Upper lobe of left lung (tissue), 6 donors: Measurements from ENCODE around the gene TMEM178A. TPM values are rescaled to one million over a fixed set of nuclear protein-coding genes. Genes with fewer than 3 reads are reported as not detected.
"Not testable (repeated sequence)": the region's sequence is repeated elsewhere in the genome, so short reads cannot be mapped to it uniquely, and the experiment has no call there.

ENCODE experiments used
- ATAC-seq, 2 donors: fragments of 200-7000 bp; cut with Tn5 transposase; one replicate each; pipeline ENCODE4 v1.9.1; 2022; ENCODE audit warnings: mild to moderate bottlenecking in 2 of 2, moderate library complexity in 2 of 2; ENCODE audit not compliant: low FRiP score in 2 of 2
- DNase-seq, 2 donors: peaks; one replicate each; pipeline ENCODE4 v3.0.0-alpha.2; 2019 to 2020
- H3K27ac ChIP-seq, 4 donors: fragments of 200-600 bp; sonication (generic); one replicate each; pipeline ENCODE4 v1.5.1; 2016 to 2019
- H3K27me3 ChIP-seq, 4 donors: fragments of 200-600 bp; sonication (generic); one replicate each; pipeline ENCODE4 v1.5.1; 2017 to 2019
- H3K36me3 ChIP-seq, 4 donors: fragments of 200-600 bp; sonication (generic); one replicate each; pipeline ENCODE4 v1.5.1; 2016 to 2019
- H3K4me1 ChIP-seq, 4 donors: fragments of 200-600 bp; sonication (generic); one replicate each; pipeline ENCODE4 v1.5.1; 2018 to 2019
- H3K4me3 ChIP-seq, 4 donors: fragments of 200-600 bp; sonication (generic); one replicate each; pipeline ENCODE4 v1.5.1; 2017 to 2019; ENCODE audit warnings: mild to moderate bottlenecking in 2 of 4, moderate library complexity in 1 of 4
- H3K9me3 ChIP-seq, 4 donors: fragments of 200-600 bp; sonication (generic); one replicate each; pipeline ENCODE4 v1.5.1; 2018 to 2019
- EP300 ChIP-seq, 4 donors: sonication (generic); formaldehyde crosslinking; IDR thresholded peaks; one replicate each; pipeline ENCODE4 v1.5.1; 2017; ENCODE audit warnings: antibody characterized with exemption in 4 of 4, control low read depth in 2 of 4
- POLR2A ChIP-seq, 4 donors: fragments of 450-650 bp; IDR thresholded peaks; one replicate each; pipeline ENCODE4 v1.5.1; 2016 to 2017; ENCODE audit warnings: antibody characterized with exemption in 4 of 4, mild to moderate bottlenecking in 2 of 4
- POLR2AphosphoS5 ChIP-seq, 2 donors: sonication (generic); formaldehyde crosslinking; IDR thresholded peaks; one replicate each; pipeline ENCODE4 v1.5.1; 2017; ENCODE audit warnings: antibody characterized with exemption in 2 of 2
- WGBS, 2 donors: methylation state at CpG; one replicate each; pipeline ENCODE4 v1.1.5; 2017 to 2018; 5-methylcytosine and 5-hydroxymethylcytosine counted together
- total RNA-seq, 6 donors: library from RNA; depleted of rRNA in 4 of 6; stranded (reverse); fragments of >200 nt in 4 of 6; gene quantifications; one replicate each; pipeline versions ENCODE4 v1.1.0 to v1.2.1, GENCODE V29; 2016 to 2021
- TF ChIP-seq, protein P1 (sequence below), 6 experiments: fragments of 450-650 bp in 4 of 6; fragments of 200-600 bp in 2 of 6; sonication (generic) in 2 of 6; IDR thresholded peaks; one replicate each; pipeline ENCODE4 v1.5.1; 2016 to 2019; ENCODE audit warnings: antibody characterized with exemption in 6 of 6
- donor health status: DM: no; HTN: no; CAD: no; lungs with moderate emphysema.
- donor health status: DM: no; HTN: yes; CAD: no; lungs with severe emphysema.

TMEM178A gene
- total RNA-seq, 6 donors from 2014 or later, result 1.7 to 10.5 (median 4.7) TPM

DNA sequence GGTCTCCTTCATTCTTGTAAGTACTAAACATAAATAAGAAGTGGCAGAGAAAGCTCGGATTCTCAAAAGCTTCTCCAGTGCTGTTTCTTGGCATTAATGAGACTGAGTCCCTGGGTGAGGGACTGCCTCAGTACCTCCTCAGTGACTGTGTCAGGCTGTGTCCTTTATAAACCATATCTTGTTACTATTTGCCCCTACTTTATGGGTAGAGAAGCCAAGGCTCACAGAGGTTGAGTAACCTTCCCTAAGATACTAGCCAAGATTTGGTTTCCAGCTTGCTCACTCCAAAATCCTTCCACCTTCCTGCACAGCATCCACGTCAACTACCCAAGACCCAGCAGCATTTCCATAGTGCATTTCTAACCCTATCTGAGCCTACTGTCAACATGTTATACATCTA lies 57.8 kb downstream of the TMEM178A start:
- Histone ChIP-seq H3K27me3 (no peaks in the 10 kb centered on the region), H3K4me3 (no peak overlapping the region), H3K27ac (no peak overlapping the region), H3K4me1 (no peaks in the 10 kb centered on the region), H3K9me3 (no peaks in the 10 kb centered on the region), H3K36me3 (no peaks in the 10 kb centered on the region)
- DNase-seq (no peak), ATAC-seq (no peak)
- no peak for TF ChIP-seq POLR2AphosphoS5 (IDR thresholded peaks at IDR 0.05)
- TF ChIP-seq, protein P1, sequence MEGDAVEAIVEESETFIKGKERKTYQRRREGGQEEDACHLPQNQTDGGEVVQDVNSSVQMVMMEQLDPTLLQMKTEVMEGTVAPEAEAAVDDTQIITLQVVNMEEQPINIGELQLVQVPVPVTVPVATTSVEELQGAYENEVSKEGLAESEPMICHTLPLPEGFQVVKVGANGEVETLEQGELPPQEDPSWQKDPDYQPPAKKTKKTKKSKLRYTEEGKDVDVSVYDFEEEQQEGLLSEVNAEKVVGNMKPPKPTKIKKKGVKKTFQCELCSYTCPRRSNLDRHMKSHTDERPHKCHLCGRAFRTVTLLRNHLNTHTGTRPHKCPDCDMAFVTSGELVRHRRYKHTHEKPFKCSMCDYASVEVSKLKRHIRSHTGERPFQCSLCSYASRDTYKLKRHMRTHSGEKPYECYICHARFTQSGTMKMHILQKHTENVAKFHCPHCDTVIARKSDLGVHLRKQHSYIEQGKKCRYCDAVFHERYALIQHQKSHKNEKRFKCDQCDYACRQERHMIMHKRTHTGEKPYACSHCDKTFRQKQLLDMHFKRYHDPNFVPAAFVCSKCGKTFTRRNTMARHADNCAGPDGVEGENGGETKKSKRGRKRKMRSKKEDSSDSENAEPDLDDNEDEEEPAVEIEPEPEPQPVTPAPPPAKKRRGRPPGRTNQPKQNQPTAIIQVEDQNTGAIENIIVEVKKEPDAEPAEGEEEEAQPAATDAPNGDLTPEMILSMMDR (IDR thresholded peaks at IDR 0.05), result no peak
- TF ChIP-seq EP300 (IDR thresholded peaks at IDR 0.05), result no peak
- TF ChIP-seq POLR2A (IDR thresholded peaks at IDR 0.05), result no peak
- 80 to 87% methylated on average over 2 of the region's 2 CpGs for WGBS, 2 donors

DNA sequence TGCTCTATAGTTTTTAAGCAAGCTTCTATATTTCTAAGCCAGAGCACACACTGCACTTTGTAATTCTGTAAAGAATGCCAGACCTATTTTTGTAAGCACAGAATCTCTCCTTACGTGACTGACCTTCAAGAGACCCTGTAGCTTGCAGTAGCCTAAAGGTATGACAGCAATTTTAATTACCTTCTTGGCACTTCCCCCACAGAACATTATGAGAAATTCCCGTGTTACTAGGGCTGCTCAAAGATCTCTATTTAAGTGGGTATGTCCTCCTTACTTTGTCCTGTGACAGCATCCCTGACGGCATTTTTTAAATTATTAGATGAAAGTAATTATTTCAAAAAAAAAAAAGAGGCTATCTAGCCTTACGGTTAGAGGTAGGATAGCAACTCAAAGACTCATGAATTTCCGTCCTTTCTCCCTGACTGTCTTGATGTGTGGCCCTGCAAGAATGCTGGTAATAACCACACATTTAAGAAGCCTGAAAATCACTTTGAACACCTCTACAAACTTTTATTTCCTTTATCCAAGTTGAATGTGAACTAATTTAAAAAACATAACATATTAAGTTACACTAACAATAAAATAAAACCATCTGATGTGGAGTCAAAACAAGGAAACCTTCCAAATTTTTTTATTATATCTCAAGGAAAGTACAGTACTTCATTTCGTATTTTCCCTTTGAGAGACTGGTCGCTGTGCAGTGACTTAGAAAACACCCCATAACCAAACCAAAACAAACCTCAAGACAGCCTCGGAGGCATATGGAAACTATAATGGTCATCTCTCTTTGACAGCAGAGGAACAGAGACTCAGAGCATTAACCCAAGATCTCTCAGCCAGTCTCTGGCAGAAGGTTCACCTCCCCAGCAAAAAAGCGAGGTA lies 58.5 kb downstream of the TMEM178A start:
- H3K27ac ChIP-seq, result no peak overlapping the region
- DNase-seq (no peak), ATAC-seq (no peak)
- no peaks in the 10 kb centered on the region for H3K4me1 ChIP-seq
- H3K9me3 ChIP-seq, result no peaks in the 10 kb centered on the region
- 77 to 79% methylated on average over 9 of the region's 9 CpGs for WGBS, 2 donors
- no peak overlapping the region for H3K4me3 ChIP-seq
- no peaks in the 10 kb centered on the region for H3K27me3 ChIP-seq
- H3K36me3 ChIP-seq, result no peaks in the 10 kb centered on the region
- TF ChIP-seq EP300 (IDR thresholded peaks at IDR 0.05), result no peak
- TF ChIP-seq POLR2AphosphoS5 (IDR thresholded peaks at IDR 0.05), result no peak

DNA sequence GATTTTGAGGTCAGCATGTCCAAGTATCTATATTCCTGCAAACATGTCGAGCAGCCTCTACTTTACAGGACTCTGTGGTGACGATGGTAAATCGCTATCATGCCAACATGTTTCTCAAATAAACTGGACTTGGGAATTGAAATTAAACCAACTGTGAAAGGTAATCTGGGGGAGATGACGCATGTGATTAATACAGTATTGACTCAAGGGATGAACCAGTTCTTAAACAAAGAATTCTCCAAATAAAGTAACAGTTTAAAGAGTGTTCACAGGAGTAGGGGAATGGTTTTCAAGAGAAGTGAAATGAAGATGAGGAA lies 59.1 kb downstream of the TMEM178A start:
- H3K27ac ChIP-seq, result no peak overlapping the region
- no peak for DNase-seq
- H3K9me3 ChIP-seq, result no peaks in the 10 kb centered on the region
- no peak overlapping the region for H3K4me3 ChIP-seq
- TF ChIP-seq, protein P1 (IDR thresholded peaks at IDR 0.05), result no peak
- TF ChIP-seq POLR2AphosphoS5 (IDR thresholded peaks at IDR 0.05), result no peak
- no peak for TF ChIP-seq POLR2A (IDR thresholded peaks at IDR 0.05)
- TF ChIP-seq EP300 (IDR thresholded peaks at IDR 0.05), result no peak
- no peaks in the 10 kb centered on the region for H3K36me3 ChIP-seq
- H3K27me3 ChIP-seq, result no peaks in the 10 kb centered on the region
- ATAC-seq, result no peak
- WGBS, 2 donors, result 84 to 95% methylated on average over 4 of the region's 4 CpGs
- H3K4me1 ChIP-seq, result no peaks in the 10 kb centered on the region

DNA sequence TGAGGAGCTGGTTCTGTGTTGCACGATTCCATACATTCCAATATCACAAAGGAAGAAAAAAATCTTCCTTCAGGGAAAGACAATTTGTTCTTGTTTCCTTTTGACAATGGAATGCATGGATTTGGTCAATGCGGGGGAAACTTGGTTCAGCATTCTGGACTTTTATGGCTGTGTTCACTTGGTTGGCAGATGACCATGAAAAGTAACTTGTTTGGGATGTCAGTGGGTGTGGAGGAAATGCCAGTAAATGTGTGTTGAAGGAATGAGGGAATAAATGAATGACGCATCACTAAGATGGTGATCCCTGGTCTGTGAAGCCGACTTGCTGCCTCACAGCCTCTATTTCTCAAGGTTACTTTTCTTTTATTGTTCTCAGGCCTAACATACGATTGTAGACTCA lies 59.7 kb downstream of the TMEM178A start:
- Histone ChIP-seq H3K27ac (no peak overlapping the region), H3K36me3 (no peaks in the 10 kb centered on the region), H3K27me3 (no peaks in the 10 kb centered on the region), H3K4me1 (no peaks in the 10 kb centered on the region), H3K9me3 (no peaks in the 10 kb centered on the region), H3K4me3 (no peak overlapping the region)
- ATAC-seq (no peak), DNase-seq (no peak)
- TF ChIP-seq, protein P1 (IDR thresholded peaks at IDR 0.05), result no peak
- TF ChIP-seq EP300 (IDR thresholded peaks at IDR 0.05), result no peak
- TF ChIP-seq POLR2A (IDR thresholded peaks at IDR 0.05), result no peak
- TF ChIP-seq POLR2AphosphoS5 (IDR thresholded peaks at IDR 0.05), result no peak
- 89 to 93% methylated on average over 5 of the region's 5 CpGs for WGBS, 2 donors

DNA sequence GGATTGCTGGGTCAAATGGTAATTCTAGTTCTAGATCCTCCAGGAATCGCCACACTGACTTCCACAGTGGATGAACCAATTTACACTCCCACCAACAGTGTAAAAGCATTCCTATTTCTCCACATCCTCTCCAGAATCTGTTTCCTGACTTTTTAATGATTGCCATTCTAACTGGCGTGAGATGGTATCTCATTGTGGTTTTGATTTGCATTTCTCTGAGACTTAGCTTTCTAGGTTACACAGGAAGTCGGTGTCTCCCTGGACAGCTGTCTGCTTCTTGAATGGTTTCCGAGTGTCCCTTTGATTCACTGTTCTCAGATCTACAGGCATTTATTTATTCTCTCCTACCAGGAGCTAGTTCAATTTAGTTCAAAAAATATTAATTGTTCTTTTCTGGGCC lies 62.4 kb downstream of the TMEM178A start:
- not testable (repeated sequence) for H3K4me1 ChIP-seq, H3K36me3 ChIP-seq, H3K4me3 ChIP-seq, ATAC-seq, H3K27me3 ChIP-seq, H3K9me3 ChIP-seq, DNase-seq, H3K27ac ChIP-seq
- WGBS, 2 donors, result 61 to 62% methylated on average over 4 of the region's 4 CpGs

DNA sequence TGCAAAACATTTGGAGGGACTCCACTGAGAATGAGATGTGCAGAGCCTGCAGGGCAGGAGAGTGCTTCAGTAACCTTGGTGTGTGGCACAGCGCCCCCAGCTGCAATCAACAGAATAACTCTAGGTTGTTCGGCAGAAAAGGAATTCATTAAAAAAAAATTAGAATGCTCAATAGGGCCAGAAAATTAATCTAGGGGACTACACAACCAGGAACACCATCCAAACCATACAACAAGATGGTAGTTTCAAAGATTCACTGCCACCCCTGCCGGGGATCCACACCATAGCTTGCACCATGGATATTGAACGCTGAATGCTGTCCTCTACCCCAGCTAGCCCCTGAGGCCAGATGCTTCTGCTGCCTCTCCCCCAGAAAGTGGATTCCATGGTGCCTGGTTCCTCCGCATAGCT lies 63.2 kb downstream of the TMEM178A start:
- ATAC-seq (peak in 1 of 2 donors; percentile 48), DNase-seq (peak in 1 of 2 donors; percentile 36)
- no peak overlapping the region for H3K27ac ChIP-seq
- peaks cover 0 to 6% (median 0%) of the 10 kb centered on the region in 4 donors for H3K36me3 ChIP-seq
- 62 to 63% methylated on average over 5 of the region's 5 CpGs for WGBS, 2 donors
- H3K4me1 ChIP-seq, result no peaks in the 10 kb centered on the region
- H3K4me3 ChIP-seq, result no peak overlapping the region
- TF ChIP-seq POLR2A (IDR thresholded peaks at IDR 0.05) (no peak), EP300 (IDR thresholded peaks at IDR 0.05) (no peak), POLR2AphosphoS5 (IDR thresholded peaks at IDR 0.05) (no peak)
- TF ChIP-seq, protein P1 (IDR thresholded peaks at IDR 0.05), result peak in 5 of 6 experiments; percentile 38 to 68 (median 50)
- H3K9me3 ChIP-seq, result no peaks in the 10 kb centered on the region
- no peaks in the 10 kb centered on the region for H3K27me3 ChIP-seq
